ENCODE data around the gene CACNA1F. TPM values are rescaled to one million over a fixed set of nuclear protein-coding genes. Genes with fewer than 3 reads are reported as not detected.

Gene CACNA1F
- total and polyA plus RNA-seq, 10 of the 15 experiments (the other 5 are each of a cell fraction or from before 2014, with no cell fraction given): 0.01 to 0.32 (median 0.05) TPM; not detected in 5

DNA sequence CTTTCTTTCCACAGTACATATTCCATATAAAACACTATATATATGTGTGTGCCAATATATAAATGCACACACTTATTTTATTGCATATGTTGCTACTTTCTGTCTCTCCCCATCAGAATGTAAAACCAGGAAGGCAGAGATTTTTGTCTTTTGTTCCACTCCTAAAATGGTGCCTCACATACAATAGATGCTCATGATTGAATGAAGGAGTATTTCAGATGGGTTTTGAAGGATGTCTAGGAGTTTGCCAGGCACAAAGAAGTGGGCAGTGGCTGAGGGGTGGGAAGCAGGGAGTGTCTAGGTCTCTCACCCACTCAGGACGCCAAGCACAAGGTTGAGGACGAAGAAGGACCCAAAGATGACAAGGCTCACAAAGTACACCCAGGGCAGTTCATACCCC lies 5.4 kb downstream of the CACNA1F start:
- in situ Hi-C loops (cut with MboI) (no loop called here), intact Hi-C loops (cut with micrococcal nuclease; ENCODE audit: unreplicated experiment) (no loop called here)
- Histone ChIP-seq H3K36me3 (ENCODE audit: control insufficient read depth in 2 of 2, insufficient read depth in 2 of 2, low read length in 1 of 2) (no peaks in the 10 kb centered on the region), H3K9ac (ENCODE audit: control insufficient read depth, insufficient read depth, low read length) (no peak overlapping the region), H2AFZ (ENCODE audit: control insufficient read depth, low read depth, low read length) (no peak overlapping the region), H3K27ac (ENCODE audit: control insufficient read depth, insufficient read depth) (no peak overlapping the region), H3K9me3 (replicated peaks; ENCODE audit: control insufficient read depth, insufficient read depth, low read length) (no peaks in the 10 kb centered on the region; the same call in 2 of the 3 replicates), H3K4me3 (no peak overlapping the region), H3K79me2 (ENCODE audit: control insufficient read depth, insufficient read depth, low read length) (no peaks in the 10 kb centered on the region), H3K4me2 (ENCODE audit: control insufficient read depth, insufficient read depth) (no peak overlapping the region), H4K20me1 (ENCODE audit: control insufficient read depth, insufficient read depth) (no peaks in the 10 kb centered on the region), H3K4me1 (ENCODE audit: control insufficient read depth, insufficient read depth, low read length) (no peaks in the 10 kb centered on the region), H3K27me3 (replicated peaks in 1 of 2; ENCODE audit: control insufficient read depth in 2 of 2, insufficient read depth in 2 of 2, low read length in 1 of 2) (no peaks in the 10 kb centered on the region)
- no TSS peak for BruUV-seq (replicated peaks)
- ChIA-PET SMC1A (ENCODE audit: uncharacterized antibody, unreplicated experiment) (no interaction called here), RAD21 (ENCODE audit: unreplicated experiment) (no interaction called here), CTCF (no interaction called here), POLR2A (no interaction called here)
- WGBS (ENCODE audit: insufficient coverage, insufficient replicate concordance, low lambda C conversion rate, missing lambda C conversion rate): 36% methylated on average over 2 of the region's 2 CpGs
- TF ChIP-seq NFXL1 (IDR thresholded peaks at IDR 0.05; ENCODE audit: borderline replicate concordance): no peak
- no peak for TF ChIP-seq GATAD2B (conservative IDR thresholded peaks at IDR 0.05; ENCODE audit: low read depth)
- TF ChIP-seq GABPA (IDR thresholded peaks at IDR 0.05; ENCODE audit: low read depth): no peak
- TF ChIP-seq TCF3 (IDR thresholded peaks at IDR 0.05; ENCODE audit: borderline replicate concordance, insufficient read depth, low read depth, low read length): no peak
- TF ChIP-seq, protein P1, sequence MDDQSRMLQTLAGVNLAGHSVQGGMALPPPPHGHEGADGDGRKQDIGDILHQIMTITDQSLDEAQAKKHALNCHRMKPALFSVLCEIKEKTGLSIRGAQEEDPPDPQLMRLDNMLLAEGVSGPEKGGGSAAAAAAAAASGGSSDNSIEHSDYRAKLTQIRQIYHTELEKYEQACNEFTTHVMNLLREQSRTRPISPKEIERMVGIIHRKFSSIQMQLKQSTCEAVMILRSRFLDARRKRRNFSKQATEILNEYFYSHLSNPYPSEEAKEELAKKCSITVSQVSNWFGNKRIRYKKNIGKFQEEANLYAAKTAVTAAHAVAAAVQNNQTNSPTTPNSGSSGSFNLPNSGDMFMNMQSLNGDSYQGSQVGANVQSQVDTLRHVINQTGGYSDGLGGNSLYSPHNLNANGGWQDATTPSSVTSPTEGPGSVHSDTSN (IDR thresholded peaks at IDR 0.05; ENCODE audit: insufficient replicate concordance, low read depth, low read length): no peak
- no peak for TF ChIP-seq MYB (IDR thresholded peaks at IDR 0.05; ENCODE audit: borderline replicate concordance, low read depth, low read length)
- no peak for TF ChIP-seq POLR2AphosphoS2 (IDR thresholded peaks at IDR 0.05; ENCODE audit: low read depth, low read length)
- no peak for TF ChIP-seq MTA3 (IDR thresholded peaks at IDR 0.05; ENCODE audit: borderline replicate concordance, low read length)
- TF ChIP-seq, protein P2, sequence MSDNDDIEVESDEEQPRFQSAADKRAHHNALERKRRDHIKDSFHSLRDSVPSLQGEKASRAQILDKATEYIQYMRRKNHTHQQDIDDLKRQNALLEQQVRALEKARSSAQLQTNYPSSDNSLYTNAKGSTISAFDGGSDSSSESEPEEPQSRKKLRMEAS (IDR thresholded peaks at IDR 0.05; ENCODE audit: low read depth, low read length): no peak
- TF ChIP-seq, protein P3, sequence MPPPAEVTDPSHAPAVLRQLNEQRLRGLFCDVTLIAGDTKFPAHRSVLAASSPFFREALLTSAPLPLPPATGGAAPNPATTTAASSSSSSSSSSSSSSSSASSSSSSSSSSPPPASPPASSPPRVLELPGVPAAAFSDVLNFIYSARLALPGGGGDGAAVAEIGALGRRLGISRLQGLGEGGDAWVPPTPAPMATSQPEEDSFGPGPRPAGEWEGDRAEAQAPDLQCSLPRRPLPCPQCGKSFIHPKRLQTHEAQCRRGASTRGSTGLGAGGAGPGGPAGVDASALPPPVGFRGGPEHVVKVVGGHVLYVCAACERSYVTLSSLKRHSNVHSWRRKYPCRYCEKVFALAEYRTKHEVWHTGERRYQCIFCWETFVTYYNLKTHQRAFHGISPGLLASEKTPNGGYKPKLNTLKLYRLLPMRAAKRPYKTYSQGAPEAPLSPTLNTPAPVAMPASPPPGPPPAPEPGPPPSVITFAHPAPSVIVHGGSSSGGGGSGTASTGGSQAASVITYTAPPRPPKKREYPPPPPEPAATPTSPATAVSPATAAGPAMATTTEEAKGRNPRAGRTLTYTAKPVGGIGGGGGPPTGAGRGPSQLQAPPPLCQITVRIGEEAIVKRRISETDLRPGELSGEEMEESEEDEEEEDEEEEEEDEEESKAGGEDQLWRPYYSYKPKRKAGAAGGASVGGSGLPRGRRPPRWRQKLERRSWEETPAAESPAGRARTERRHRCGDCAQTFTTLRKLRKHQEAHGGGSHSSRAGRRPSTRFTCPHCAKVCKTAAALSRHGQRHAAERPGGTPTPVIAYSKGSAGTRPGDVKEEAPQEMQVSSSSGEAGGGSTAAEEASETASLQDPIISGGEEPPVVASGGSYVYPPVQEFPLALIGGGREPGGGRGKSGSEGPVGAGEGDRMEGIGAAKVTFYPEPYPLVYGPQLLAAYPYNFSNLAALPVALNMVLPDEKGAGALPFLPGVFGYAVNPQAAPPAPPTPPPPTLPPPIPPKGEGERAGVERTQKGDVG (CRISPR knock-in tag; IDR thresholded peaks at IDR 0.05): no peak
- no peak for TF ChIP-seq TCF12 (IDR thresholded peaks at IDR 0.05; ENCODE audit: low read depth, low read length)
- no peak for TF ChIP-seq NBN (IDR thresholded peaks at IDR 0.05)
- TF ChIP-seq CHD2 (IDR thresholded peaks at IDR 0.05; ENCODE audit: borderline replicate concordance, low read depth, low read length): no peak
- no peak for ATAC-seq
- no peak for FAIRE-seq
- DNase-seq (ENCODE audit: low read depth, low spot score): no peak

All from GM12878 (cell line).